NCI-H1694 (cell line): ENCODE data around the gene TMEM116.

Source experiments
- DNase-seq: peaks from one replicate; lab custom pipeline; 2025; lab: John Stamatoyannopoulos, UW

Gene TMEM116

GRCh38 chr12:111893287-111893686 lies 119.7 kb downstream of the TMEM116 start:
- DNase-seq: no peak

- no peak for DNase-seq
Observed at GRCh38 chr12:111887926-111888745, 124.8 kb downstream of the TMEM116 start.

- no peak for DNase-seq
Observed at GRCh38 chr12:111886662-111887545, 126.1 kb downstream of the TMEM116 start.

- DNase-seq: no peak
Observed at GRCh38 chr12:111881716-111882115, 131.2 kb downstream of the TMEM116 start.
